HEK293 (cell line): ENCODE data around the gene MSI2.

Source experiments
- CTCF ChIA-PET: fragments of 350-600 bp; formaldehyde crosslinking; extraction: SDS; loops from one replicate; lab custom pipeline; 2021; ENCODE audit warnings: antibody characterized with exemption; lab: Yijun Ruan, JAX
- POLR2A ChIA-PET: fragments of 300-600 bp; formaldehyde crosslinking; extraction: SDS; loops from one replicate; lab custom pipeline; 2020; ENCODE audit warnings: antibody characterized with exemption, inconsistent platforms; lab: Yijun Ruan, JAX
- H3K27ac ChIP-seq: fragments of 200-500 bp; sonication (Bioruptor generic); 2 replicates; pipeline ENCODE4 v1.5.1; 2014; ENCODE audit warnings: low read depth, low read length, control low read depth, inconsistent platforms; ENCODE audit errors: extremely low read depth
- H3K36me3 ChIP-seq, 2 experiments: fragments of 200-500 bp in 1 of 2; sonication (Bioruptor generic) in 1 of 2; 1 replicate in 1 of 2; 2 replicates in 1 of 2; pipeline ENCODE4 v1.5.1; 2014 to 2017; ENCODE audit warnings: inconsistent platforms in 2 of 2, low read length in 2 of 2; ENCODE audit not compliant: control insufficient read depth in 2 of 2, insufficient read depth in 1 of 2
- H3K4me1 ChIP-seq: fragments of 200-500 bp; sonication (Bioruptor generic); 2 replicates; pipeline ENCODE4 v1.5.1; 2014; ENCODE audit warnings: mild to moderate bottlenecking, low read length, inconsistent platforms; ENCODE audit not compliant: control insufficient read depth, insufficient read depth
- H3K4me3 ChIP-seq: 2 replicates; pipeline ENCODE4 v1.5.1; 2011; ENCODE audit warnings: low read depth, mild to moderate bottlenecking, control low read depth, low read length, moderate library complexity
- H3K9me3 ChIP-seq: fragments of 200-500 bp; sonication (Bioruptor generic); 2 replicates; pipeline ENCODE4 v1.5.1; 2014; ENCODE audit warnings: low read depth, low read length, inconsistent platforms; ENCODE audit not compliant: control insufficient read depth, insufficient read depth
- KLF9 ChIP-seq: fragments of 450-650 bp; formaldehyde crosslinking; IDR thresholded peaks from 2 replicates; pipeline ENCODE4 v1.5.1; 2016; ENCODE audit warnings: missing biosample characterization, missing genetic modification characterization, low read depth
- MEIS1 ChIP-seq: sonication (generic); formaldehyde crosslinking; IDR thresholded peaks from 2 replicates; pipeline ENCODE4 v1.8.1; 2022; ENCODE audit warnings: missing genetic modification reagents, mild to moderate bottlenecking, borderline replicate concordance
- OVOL3 ChIP-seq: fragments of 450-650 bp; formaldehyde crosslinking; IDR thresholded peaks from 2 replicates; pipeline ENCODE4 v1.5.1; 2016; ENCODE audit warnings: missing biosample characterization, missing genetic modification characterization
- PBX3 ChIP-seq: sonication (generic); formaldehyde crosslinking; IDR thresholded peaks from 2 replicates; pipeline ENCODE4 v1.8.1; 2022; ENCODE audit warnings: mild to moderate bottlenecking, moderate library complexity, missing genetic modification reagents
- PRDM6 ChIP-seq: fragments of 450-650 bp; formaldehyde crosslinking; IDR thresholded peaks from 2 replicates; pipeline ENCODE4 v1.5.1; 2017; ENCODE audit warnings: missing biosample characterization, missing genetic modification characterization
- WT1 ChIP-seq: fragments of 450-650 bp; formaldehyde crosslinking; IDR thresholded peaks from 2 replicates; pipeline ENCODE4 v1.5.1; 2016; ENCODE audit warnings: missing biosample characterization, missing genetic modification characterization
- ZFP3 ChIP-seq: fragments of 450-650 bp; formaldehyde crosslinking; IDR thresholded peaks from 2 replicates; pipeline ENCODE4 v1.5.1; 2016; ENCODE audit warnings: low read depth, missing biosample characterization, missing genetic modification characterization
- ZNF16 ChIP-seq: fragments of 450-650 bp; formaldehyde crosslinking; IDR thresholded peaks from 2 replicates; pipeline ENCODE4 v1.5.1; 2016; ENCODE audit warnings: low read depth, missing biosample characterization, missing genetic modification characterization
- ZNF169 ChIP-seq: fragments of 450-650 bp; formaldehyde crosslinking; IDR thresholded peaks from 2 replicates; pipeline ENCODE4 v1.5.1; 2016; ENCODE audit warnings: missing biosample characterization, missing genetic modification characterization
- ZNF174 ChIP-seq: fragments of 450-650 bp; formaldehyde crosslinking; IDR thresholded peaks from 2 replicates; pipeline ENCODE4 v1.5.0; 2017; ENCODE audit warnings: missing biosample characterization, mild to moderate bottlenecking, missing genetic modification characterization
- ZNF311 ChIP-seq: fragments of 450-650 bp; formaldehyde crosslinking; IDR thresholded peaks from 2 replicates; pipeline ENCODE4 v1.5.1; 2017; ENCODE audit warnings: missing biosample characterization, missing genetic modification characterization, borderline replicate concordance
- ZNF335 ChIP-seq: fragments of 450-650 bp; formaldehyde crosslinking; conservative IDR thresholded peaks from 2 replicates; pipeline ENCODE4 v1.5.1; 2016; ENCODE audit warnings: missing biosample characterization, missing genetic modification characterization
- ZNF350 ChIP-seq: fragments of 450-650 bp; formaldehyde crosslinking; IDR thresholded peaks from 2 replicates; pipeline ENCODE4 v1.5.0; 2017; ENCODE audit warnings: missing biosample characterization, mild to moderate bottlenecking, missing genetic modification characterization
- ZNF416 ChIP-seq: fragments of 450-650 bp; formaldehyde crosslinking; IDR thresholded peaks from 2 replicates; pipeline ENCODE4 v1.5.1; 2016; ENCODE audit warnings: missing biosample characterization, missing genetic modification characterization
- ZNF423 ChIP-seq: fragments of 450-650 bp; formaldehyde crosslinking; IDR thresholded peaks from 2 replicates; pipeline ENCODE4 v1.5.1; 2016; ENCODE audit warnings: missing biosample characterization, missing genetic modification characterization
- ZNF433 ChIP-seq: fragments of 450-650 bp; formaldehyde crosslinking; IDR thresholded peaks from 2 replicates; pipeline ENCODE4 v1.5.1; 2016; ENCODE audit warnings: missing biosample characterization, missing genetic modification characterization, low read depth
- ZNF510 ChIP-seq: fragments of 450-650 bp; formaldehyde crosslinking; IDR thresholded peaks from 2 replicates; pipeline ENCODE4 v1.5.1; 2018; ENCODE audit warnings: mild to moderate bottlenecking, missing genetic modification characterization, missing biosample characterization; ENCODE audit not compliant: insufficient replicate concordance
- ZNF521 ChIP-seq: fragments of 450-650 bp; formaldehyde crosslinking; IDR thresholded peaks from 2 replicates; pipeline ENCODE4 v1.5.1; 2017; ENCODE audit warnings: missing biosample characterization, mild to moderate bottlenecking, missing genetic modification characterization
- ZNF645 ChIP-seq: fragments of 450-650 bp; formaldehyde crosslinking; IDR thresholded peaks from 2 replicates; pipeline ENCODE4; 2016; ENCODE audit warnings: missing biosample characterization, missing genetic modification characterization
- ZNF704 ChIP-seq: fragments of 450-650 bp; formaldehyde crosslinking; IDR thresholded peaks from 2 replicates; pipeline ENCODE4 v1.5.1; 2016; ENCODE audit warnings: missing biosample characterization, missing genetic modification characterization
- ZNF768 ChIP-seq: fragments of 450-650 bp; formaldehyde crosslinking; IDR thresholded peaks from 2 replicates; pipeline ENCODE4 v1.5.1; 2018; ENCODE audit warnings: missing biosample characterization, mild to moderate bottlenecking, missing genetic modification characterization
- ZSCAN18 ChIP-seq: fragments of 450-650 bp; formaldehyde crosslinking; IDR thresholded peaks from 2 replicates; pipeline ENCODE4 v1.5.1; 2016; ENCODE audit warnings: missing biosample characterization, missing genetic modification characterization

Gene MSI2

GRCh38 chr17:57278740-57279387 is 22.5 kb downstream of the MSI2 start:
- TF ChIP-seq KLF9 (tag by site-specific recombination) = no peak
- TF ChIP-seq ZNF423 (tag by site-specific recombination) = no peak
- no peak for TF ChIP-seq ZNF174 (tag by site-specific recombination)
- no peak for TF ChIP-seq ZNF704 (tag by site-specific recombination)
- TF ChIP-seq WT1 (tag by site-specific recombination) = no peak
- no peak for TF ChIP-seq ZNF768 (tag by site-specific recombination)
- no peak for TF ChIP-seq ZNF510 (tag by site-specific recombination)
- TF ChIP-seq ZSCAN18 = no peak
- Histone ChIP-seq H3K4me3 (no peak overlapping the region), H3K27ac (no peak overlapping the region), H3K36me3 (peaks cover 4 to 52% of the 10 kb centered on the region in 2 experiments; a peak in 2 of 3 replicates), H3K9me3 (no peaks in the 10 kb centered on the region), H3K4me1 (peaks cover 15% of the 10 kb centered on the region)
- POLR2A ChIA-PET = interaction anchor here (0.6 to 2.3 kb wide), 2 partner anchors 23 to 835 kb away, joined by 3 to 12 read pairs; partner anchors contain the start of gene MSI2
- CTCF ChIA-PET = interaction anchor here (1.6 to 2.6 kb wide), 2 partner anchors 35 to 36 kb away, joined by 8 to 13 read pairs; no protein-coding TSS in a partner anchor

GRCh38 chr17:57279432-57279831 is 23.1 kb downstream of the MSI2 start:
- CTCF ChIA-PET = interaction anchor here (1.6 kb wide), 1 partner anchor 36 kb away, joined by 13 read pairs; no protein-coding TSS in a partner anchor
- H3K27ac ChIP-seq = no peak overlapping the region
- peaks cover 15% of the 10 kb centered on the region for H3K4me1 ChIP-seq
- no peak for TF ChIP-seq ZNF416 (tag by site-specific recombination)
- no peak for TF ChIP-seq ZNF169 (tag by site-specific recombination)
- TF ChIP-seq ZNF350 (tag by site-specific recombination) = no peak
- TF ChIP-seq ZNF311 = no peak
- TF ChIP-seq ZNF521 (tag by site-specific recombination) = no peak
- no peak for TF ChIP-seq ZNF645
- H3K36me3 ChIP-seq = peaks cover 4 to 46% of the 10 kb centered on the region in 2 experiments; a peak in 2 of 3 replicates
- POLR2A ChIA-PET = interaction anchor here (0.7 to 2.3 kb wide), 2 partner anchors 23 to 306 kb away, joined by 3 to 12 read pairs; partner anchors contain the start of gene MSI2
- no peaks in the 10 kb centered on the region for H3K9me3 ChIP-seq
- H3K4me3 ChIP-seq = no peak overlapping the region

GRCh38 chr17:57281887-57282286 is 25.6 kb downstream of the MSI2 start:
- H3K4me3 ChIP-seq = no peak overlapping the region
- peaks cover 4 to 33% of the 10 kb centered on the region in 2 experiments; a peak in 2 of 3 replicates for H3K36me3 ChIP-seq
- H3K9me3 ChIP-seq = no peaks in the 10 kb centered on the region
- peak overlapping the region; percentile 33; the same call in 1 of the 2 replicates for H3K27ac ChIP-seq
- CTCF ChIA-PET = interaction anchor here (1.2 to 2.1 kb wide), 2 partner anchors 13 to 39 kb away, joined by 3 to 7 read pairs; no protein-coding TSS in a partner anchor
- POLR2A ChIA-PET = no interaction called here
- peaks cover 28% of the 10 kb centered on the region for H3K4me1 ChIP-seq
- TF ChIP-seq ZNF768 (tag by site-specific recombination) (no peak), ZNF645 (no peak), ZNF433 (tag by site-specific recombination) (no peak), PBX3 (CRISPR knock-in tag) (no peak), ZNF16 (no peak), MEIS1 (no peak), ZNF335 (tag by site-specific recombination) (no peak), ZFP3 (tag by site-specific recombination) (no peak), ZNF174 (tag by site-specific recombination) (no peak), PRDM6 (tag by site-specific recombination) (no peak), OVOL3 (tag by site-specific recombination) (no peak)
